Gastroesophageal sphincter (tissue), 4 donors: ENCODE measurements around the gene PDE6C. TPM values are rescaled to one million over a fixed set of nuclear protein-coding genes. Genes with fewer than 3 reads are reported as not detected.

Experiments
- ATAC-seq: fragments of 150-250 bp; one replicate; pipeline ENCODE4 v1.9.1; 2016; ENCODE audit warnings: mild to moderate bottlenecking, moderate library complexity
- H3K27ac ChIP-seq, 4 donors: fragments of 200-600 bp; sonication (generic) in 3 of 4; 1 replicate in 3 of 4; 2 replicates in 1 of 4; pipeline ENCODE4 v1.5.1; 2016 to 2019
- H3K27me3 ChIP-seq: fragments of 200-600 bp; sonication (generic); one replicate; pipeline ENCODE4 v1.5.1; 2019
- H3K36me3 ChIP-seq, 2 donors: fragments of 200-600 bp; sonication (generic); one replicate each; pipeline ENCODE4 v1.5.1; 2019; ENCODE audit warnings: control low read depth in 1 of 2
- H3K4me1 ChIP-seq, 3 donors: fragments of 200-600 bp; sonication (generic); 1 replicate in 2 of 3; 2 replicates in 1 of 3; pipeline ENCODE4 v1.5.1; 2016 to 2019; ENCODE audit warnings: control low read depth in 2 of 3
- H3K4me3 ChIP-seq, 2 donors: fragments of 200-600 bp; sonication (generic); one replicate each; pipeline ENCODE4 v1.5.1; 2019; ENCODE audit warnings: mild to moderate bottlenecking in 1 of 2, moderate library complexity in 1 of 2
- H3K9me3 ChIP-seq, 3 donors: fragments of 200-600 bp; sonication (generic); one replicate each; pipeline ENCODE4 v1.5.1; 2017 to 2019; ENCODE audit warnings: control low read depth in 2 of 3
- CTCF ChIP-seq, 4 experiments: fragments of 200-600 bp in 2 of 4; fragments of 450-650 bp in 2 of 4; sonication (generic) in 1 of 4; IDR thresholded peaks; one replicate each; pipeline ENCODE4 v1.5.1; 2017 to 2019; ENCODE audit warnings: antibody characterized with exemption in 4 of 4, mild to moderate bottlenecking in 2 of 4, moderate library complexity in 2 of 4
- EP300 ChIP-seq: sonication (generic); formaldehyde crosslinking; IDR thresholded peaks from one replicate; pipeline ENCODE4 v1.6.1; 2017; ENCODE audit warnings: antibody characterized with exemption, mild to moderate bottlenecking
- POLR2A ChIP-seq, 2 donors: fragments of 450-650 bp; IDR thresholded peaks; one replicate each; pipeline ENCODE4 v1.6.1; 2017; ENCODE audit warnings: antibody characterized with exemption in 2 of 2, mild to moderate bottlenecking in 2 of 2, moderate library complexity in 1 of 2
- POLR2AphosphoS5 ChIP-seq: sonication (generic); formaldehyde crosslinking; IDR thresholded peaks from one replicate; pipeline ENCODE4 v1.6.1; 2017; ENCODE audit warnings: antibody characterized with exemption
- WGBS, 2 donors: methylation state at CpG; one replicate each; pipeline ENCODE4 v1.1.5; 2018; ENCODE audit warnings: low coverage in 1 of 2; 5-methylcytosine and 5-hydroxymethylcytosine counted together
- total RNA-seq, 4 donors: library from RNA; depleted of rRNA; stranded (reverse); fragments of >200 nt; gene quantifications; one replicate each; pipeline ENCODE4 v1.1.0, GENCODE V29; 2016

PDE6C gene
- total RNA-seq, 4 donors from 2014 or later, result not detected

GRCh38 chr10:93584445-93584844, 27.9 kb upstream of the PDE6C start:
- Histone ChIP-seq H3K36me3 (no peaks in the 10 kb centered on the region), H3K27me3 (peaks cover 13% of the 10 kb centered on the region), H3K4me1 (no peaks in the 10 kb centered on the region), H3K27ac (no peak overlapping the region), H3K4me3 (no peak overlapping the region), H3K9me3 (peaks cover 0 to 4% (median 0%) of the 10 kb centered on the region in 3 donors)
- no peak for ATAC-seq
- WGBS, 2 donors, result 90 to 98% methylated on average over 2 to 5 of the region's 7 CpGs
- TF ChIP-seq POLR2A (IDR thresholded peaks at IDR 0.05) (no peak), CTCF (IDR thresholded peaks at IDR 0.05) (no peak), EP300 (no peak), POLR2AphosphoS5 (no peak)

GRCh38 chr10:93589648-93590562, 22.4 kb upstream of the PDE6C start:
- H3K27me3 ChIP-seq, result no peaks in the 10 kb centered on the region
- no peak overlapping the region for H3K27ac ChIP-seq
- TF ChIP-seq POLR2A (IDR thresholded peaks at IDR 0.05) (no peak), EP300 (no peak), CTCF (IDR thresholded peaks at IDR 0.05) (no peak), POLR2AphosphoS5 (no peak)
- 79 to 90% methylated on average over 13 to 15 of the region's 15 CpGs for WGBS, 2 donors
- H3K36me3 ChIP-seq, result no peaks in the 10 kb centered on the region
- no peak overlapping the region for H3K4me3 ChIP-seq
- no peaks in the 10 kb centered on the region for H3K9me3 ChIP-seq
- ATAC-seq, result no peak
- no peaks in the 10 kb centered on the region for H3K4me1 ChIP-seq

GRCh38 chr10:93590638-93591037, 21.7 kb upstream of the PDE6C start:
- 69 to 95% methylated on average over 5 of the region's 7 CpGs for WGBS, 2 donors
- Histone ChIP-seq H3K9me3 (no peaks in the 10 kb centered on the region), H3K4me3 (no peak overlapping the region), H3K36me3 (no peaks in the 10 kb centered on the region), H3K27ac (no peak overlapping the region), H3K27me3 (no peaks in the 10 kb centered on the region), H3K4me1 (no peaks in the 10 kb centered on the region)
- no peak for TF ChIP-seq POLR2AphosphoS5
- TF ChIP-seq POLR2A (IDR thresholded peaks at IDR 0.05), result no peak
- TF ChIP-seq EP300, result no peak
- ATAC-seq, result no peak

- ATAC-seq, result peak; percentile 42
Observed at GRCh38 chr10:93591065-93591808, 21.1 kb upstream of the PDE6C start.

More at GRCh38 chr10:93591065-93591808, 21.1 kb upstream of the PDE6C start:
- Histone ChIP-seq H3K27ac (no peak overlapping the region), H3K9me3 (no peaks in the 10 kb centered on the region), H3K4me3 (no peak overlapping the region), H3K27me3 (no peaks in the 10 kb centered on the region), H3K4me1 (no peaks in the 10 kb centered on the region), H3K36me3 (no peaks in the 10 kb centered on the region)
- TF ChIP-seq CTCF (IDR thresholded peaks at IDR 0.05), result no peak
- TF ChIP-seq EP300, result no peak
- no peak for TF ChIP-seq POLR2A (IDR thresholded peaks at IDR 0.05)
- TF ChIP-seq POLR2AphosphoS5, result no peak
- 46 to 61% methylated on average over 5 to 6 of the region's 8 CpGs for WGBS, 2 donors
